GM10248 (cell line): Measurements from ENCODE around the gene USP2.

Source experiments
- CTCF ChIA-PET: fragments of 300-600 bp; sonication (Branson Sonifier 250); formaldehyde crosslinking; extraction: SDS; loops from one replicate; lab custom pipeline; 2021; ENCODE audit warnings: antibody characterized with exemption; lab: Yijun Ruan, JAX
- POLR2A ChIA-PET: fragments of 350-650 bp; sonication (Branson Sonifier 250); formaldehyde crosslinking; extraction: SDS; loops from one replicate; lab custom pipeline; 2020; ENCODE audit warnings: antibody characterized with exemption; lab: Yijun Ruan, JAX
- DNase-seq: peaks from one replicate; pipeline ENCODE4 v3.0.0; 2012; ENCODE audit errors: extremely low spot score
- TF ChIP-seq, protein P1 (sequence below): IDR thresholded peaks from 2 replicates; pipeline ENCODE4 v1.5.1; 2012; ENCODE audit warnings: mild to moderate bottlenecking, low read depth; ENCODE audit errors: extremely low read depth, missing control alignments, control extremely low read depth

USP2 gene

DNA sequence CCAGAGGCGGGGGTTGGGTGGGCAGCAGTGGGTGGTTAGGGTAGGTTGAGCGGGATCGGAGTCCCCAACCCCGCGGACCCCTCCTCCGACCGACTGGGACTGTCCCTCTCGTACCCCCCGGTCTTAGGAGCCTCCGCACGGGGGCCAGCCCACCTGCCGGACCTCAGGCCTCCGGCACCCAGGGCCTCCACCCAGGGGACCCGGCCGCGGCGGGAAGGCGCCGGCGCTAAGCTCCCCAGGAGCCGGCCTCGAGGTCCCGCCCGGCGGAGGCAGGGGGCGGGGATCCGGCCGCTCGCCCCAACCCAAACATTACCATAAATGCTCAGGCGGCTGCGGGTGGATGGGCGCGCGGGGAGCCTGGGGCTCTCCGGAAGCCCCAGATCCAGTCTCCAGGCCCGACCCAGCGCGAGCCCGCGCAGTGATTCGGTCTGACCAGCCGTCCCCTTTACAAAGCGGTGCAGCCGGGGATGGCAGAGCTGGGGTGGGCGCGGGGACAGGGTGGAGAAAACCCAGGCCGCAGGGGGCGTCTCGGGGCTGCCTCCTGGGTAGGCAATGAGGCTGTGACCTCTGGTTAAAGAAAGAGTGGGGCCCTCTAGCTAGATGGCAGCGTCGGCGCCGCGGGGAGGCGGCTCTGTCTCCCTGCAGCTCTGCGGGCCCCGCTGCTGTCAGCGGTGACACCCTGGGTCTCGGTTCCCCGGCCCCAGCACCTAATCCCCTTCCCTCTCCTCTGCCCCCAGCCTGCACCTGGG lies 60.5 kb downstream of the USP2 start:
- DNase-seq: peak; percentile 85
- ChIA-PET POLR2A (interaction anchor here (1.0 kb wide), 1 partner anchor 225 kb away, joined by 3 read pairs; a partner anchor contains a TSS), CTCF (interaction anchor here (0.7 to 6.7 kb wide), 45 partner anchors 7 to 390 kb away, joined by 3 to 131 read pairs (median 4); partner anchors contain the start of genes C1QTNF5, C2CD2L, CBL and HINFP)
- TF ChIP-seq, protein P1, sequence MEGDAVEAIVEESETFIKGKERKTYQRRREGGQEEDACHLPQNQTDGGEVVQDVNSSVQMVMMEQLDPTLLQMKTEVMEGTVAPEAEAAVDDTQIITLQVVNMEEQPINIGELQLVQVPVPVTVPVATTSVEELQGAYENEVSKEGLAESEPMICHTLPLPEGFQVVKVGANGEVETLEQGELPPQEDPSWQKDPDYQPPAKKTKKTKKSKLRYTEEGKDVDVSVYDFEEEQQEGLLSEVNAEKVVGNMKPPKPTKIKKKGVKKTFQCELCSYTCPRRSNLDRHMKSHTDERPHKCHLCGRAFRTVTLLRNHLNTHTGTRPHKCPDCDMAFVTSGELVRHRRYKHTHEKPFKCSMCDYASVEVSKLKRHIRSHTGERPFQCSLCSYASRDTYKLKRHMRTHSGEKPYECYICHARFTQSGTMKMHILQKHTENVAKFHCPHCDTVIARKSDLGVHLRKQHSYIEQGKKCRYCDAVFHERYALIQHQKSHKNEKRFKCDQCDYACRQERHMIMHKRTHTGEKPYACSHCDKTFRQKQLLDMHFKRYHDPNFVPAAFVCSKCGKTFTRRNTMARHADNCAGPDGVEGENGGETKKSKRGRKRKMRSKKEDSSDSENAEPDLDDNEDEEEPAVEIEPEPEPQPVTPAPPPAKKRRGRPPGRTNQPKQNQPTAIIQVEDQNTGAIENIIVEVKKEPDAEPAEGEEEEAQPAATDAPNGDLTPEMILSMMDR: peak; percentile 7

DNA sequence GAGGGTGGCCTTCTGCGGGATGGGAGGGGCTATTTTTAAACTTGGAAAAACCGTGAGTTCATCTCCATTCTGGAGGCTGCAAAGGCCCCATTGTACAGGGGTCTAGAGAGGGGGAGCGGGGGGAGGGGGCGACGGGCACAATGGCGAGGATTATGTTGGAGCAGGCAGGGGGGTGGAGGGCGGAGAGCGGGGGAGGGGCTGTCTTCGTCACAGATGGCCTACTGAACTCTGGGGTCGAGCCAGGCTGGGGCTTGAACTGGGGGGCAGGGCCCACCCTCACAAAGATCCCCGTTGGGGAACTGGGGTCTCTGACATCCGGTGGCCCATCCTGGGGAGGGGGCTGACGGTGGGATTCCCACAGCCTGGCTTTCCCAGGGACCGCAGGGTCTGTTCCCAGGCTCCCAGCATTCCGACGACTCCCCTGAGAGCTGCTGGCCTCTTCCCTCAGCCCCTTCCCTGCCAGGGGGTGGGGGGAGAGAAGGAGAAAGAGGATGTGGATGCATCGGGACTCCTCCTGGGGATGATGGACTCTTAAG lies 61.2 kb downstream of the USP2 start:
- TF ChIP-seq, protein P1: no peak
- POLR2A ChIA-PET: interaction anchor here (1.0 kb wide), 1 partner anchor 225 kb away, joined by 3 read pairs; a partner anchor contains a TSS
- CTCF ChIA-PET: interaction anchor here (1.0 to 6.7 kb wide), 21 partner anchors 13 to 264 kb away, joined by 3 to 131 read pairs (median 5); partner anchors contain the start of genes C1QTNF5, C2CD2L, CBL and MFRP
- DNase-seq: no peak

DNA sequence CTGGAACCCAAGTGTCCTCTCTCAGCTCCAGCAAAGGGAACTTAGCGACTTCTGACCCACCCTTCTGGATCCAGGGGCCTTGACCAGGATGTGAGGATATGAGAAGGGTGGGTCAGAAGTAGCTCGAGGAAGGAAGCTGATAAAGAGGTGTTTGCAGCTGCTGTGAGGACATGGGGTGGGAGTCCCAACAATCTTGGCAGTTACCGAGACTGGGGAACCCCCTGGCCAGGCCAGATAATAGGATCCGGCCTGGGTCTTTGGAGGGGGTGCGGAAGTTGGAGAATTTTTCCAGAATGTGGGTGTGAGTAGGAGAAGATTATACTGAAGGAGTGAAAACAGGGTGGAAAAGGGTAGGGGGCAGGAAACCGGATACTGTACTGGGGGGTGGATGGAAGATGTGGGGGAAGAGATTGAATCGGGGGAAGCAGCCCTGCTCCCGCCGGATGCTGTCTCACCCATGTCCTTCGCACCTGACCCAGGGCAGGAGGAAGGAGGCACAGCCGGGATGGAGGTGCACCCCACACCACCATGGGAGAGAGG lies 61.7 kb downstream of the USP2 start:
- CTCF ChIA-PET: interaction anchor here (0.8 to 6.7 kb wide), 4 partner anchors 13 to 123 kb away, joined by 3 to 131 read pairs (median 3); partner anchors contain the start of gene C1QTNF5
- TF ChIP-seq, protein P1: no peak
- no peak for DNase-seq
- POLR2A ChIA-PET: no interaction called here

DNA sequence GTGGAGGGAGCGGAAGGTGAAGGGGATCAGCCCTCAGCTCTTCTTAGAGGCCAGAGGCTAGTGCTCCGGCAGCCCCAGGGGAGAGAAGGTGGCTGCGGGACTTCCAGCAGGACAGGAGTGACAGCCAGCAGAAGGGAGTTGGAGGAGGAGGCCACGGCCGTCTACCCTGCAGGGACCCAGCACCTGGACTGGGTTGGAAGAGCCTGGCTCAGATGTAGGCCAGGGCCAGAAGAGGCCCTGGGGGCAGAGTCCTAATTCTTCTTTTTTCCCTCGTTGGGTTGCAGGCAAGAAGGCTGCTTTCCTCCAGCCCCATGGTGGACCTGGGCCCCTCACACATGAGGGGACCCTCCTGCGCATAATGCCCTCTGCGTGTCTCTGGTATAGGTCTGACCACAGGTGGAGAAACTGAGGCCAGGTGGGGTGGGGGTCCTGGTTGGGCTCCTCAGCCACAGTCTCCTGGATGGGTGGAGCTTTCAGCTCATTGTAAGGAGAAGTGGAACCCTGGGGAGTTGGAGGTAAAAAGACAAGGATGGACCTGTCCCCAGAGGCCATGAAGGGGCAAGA lies 62.3 kb downstream of the USP2 start:
- DNase-seq: no peak
- CTCF ChIA-PET: interaction anchor here (0.8 to 6.7 kb wide), 4 partner anchors 12 to 122 kb away, joined by 3 to 131 read pairs (median 3); partner anchors contain the start of gene C1QTNF5
- POLR2A ChIA-PET: no interaction called here
- TF ChIP-seq, protein P1: no peak

DNA sequence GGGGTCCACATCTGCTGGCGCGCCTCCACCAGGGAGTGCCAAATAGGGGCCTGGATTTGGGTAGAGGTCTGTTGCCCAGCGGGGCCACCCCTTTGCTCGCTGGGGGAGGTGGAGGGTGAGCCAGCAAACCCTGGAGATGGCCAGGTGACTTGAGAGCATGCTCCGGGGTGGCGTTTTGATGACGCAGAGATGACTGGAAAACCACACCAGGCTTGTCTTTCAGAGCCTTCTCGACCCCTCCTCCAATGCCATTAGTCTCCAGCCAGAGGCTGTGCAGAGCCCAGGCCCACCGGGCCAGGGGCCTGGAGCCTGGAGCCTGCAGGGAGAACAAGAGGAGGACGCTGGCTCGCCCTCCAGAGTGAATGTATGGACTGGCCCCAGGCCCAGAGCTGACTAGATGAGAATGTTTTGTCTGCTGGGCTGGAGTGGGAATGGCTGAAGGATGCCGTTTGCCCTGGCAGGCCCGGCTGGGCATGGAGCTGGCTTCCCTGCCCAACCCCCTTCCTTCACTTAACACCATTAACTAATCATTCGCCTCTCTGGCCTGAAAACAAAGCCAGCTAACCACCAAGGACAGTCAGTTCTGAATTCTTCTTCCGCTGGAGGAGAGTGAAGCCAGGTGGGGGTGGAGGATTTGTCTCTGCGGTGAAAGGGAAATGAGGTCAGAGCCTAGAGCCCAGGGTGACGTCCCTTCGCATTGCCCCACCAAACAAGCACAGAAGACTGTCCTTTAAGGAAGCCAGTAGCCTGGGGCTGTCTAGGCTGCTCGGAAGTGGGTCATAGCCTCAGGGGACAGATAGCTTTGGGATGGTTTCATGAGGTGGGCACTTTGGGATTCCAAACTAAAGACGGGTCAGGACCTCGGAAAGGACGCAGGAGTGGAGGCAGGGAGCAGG lies 63.0 kb downstream of the USP2 start:
- peak; percentile 76 for DNase-seq
- TF ChIP-seq, protein P1: no peak

More for the DNA sequence above, 63.0 kb downstream of the USP2 start:
- CTCF ChIA-PET: interaction anchor here (1.2 to 6.7 kb wide), 3 partner anchors 11 to 121 kb away, joined by 3 to 131 read pairs (median 3); partner anchors contain the start of gene C1QTNF5
- POLR2A ChIA-PET: interaction anchor here (0.7 kb wide), 1 partner anchor 207 kb away, joined by 4 read pairs; no protein-coding TSS in a partner anchor
